ENCODE data around the gene PARP4.
"Not testable (repeated sequence)": the region's sequence is repeated elsewhere in the genome, so short reads cannot be mapped to it uniquely, and the experiment has no call there.

PARP4 gene

GRCh38 chr13:24512197-24512907, at the start of gene PARP4 (continued):
- TF ChIP-seq ZBTB49 (tag by site-specific recombination; IDR thresholded peaks at IDR 0.05; ENCODE audit: low read depth) (no peak), ZNF302 (tag by site-specific recombination; IDR thresholded peaks at IDR 0.05; ENCODE audit: low read depth) (no peak), ZNF416 (tag by site-specific recombination; IDR thresholded peaks at IDR 0.05) (no peak), ZNF366 (tag by site-specific recombination; conservative IDR thresholded peaks at IDR 0.05) (no peak), ZNF426 (tag by site-specific recombination; IDR thresholded peaks at IDR 0.05) (no peak), ZNF133 (tag by site-specific recombination; IDR thresholded peaks at IDR 0.05) (no peak), ZSCAN30 (tag by site-specific recombination; IDR thresholded peaks at IDR 0.05) (no peak), ZNF830 (tag by site-specific recombination; IDR thresholded peaks at IDR 0.05; ENCODE audit: low read depth) (no peak), ZNF335 (tag by site-specific recombination; conservative IDR thresholded peaks at IDR 0.05) (peak; percentile 41), ZNF157 (tag by site-specific recombination; IDR thresholded peaks at IDR 0.05) (no peak), ZNF398 (tag by site-specific recombination; IDR thresholded peaks at IDR 0.05) (0 out of 2 replicates have a peak, but pooled peaks have one; percentile 46), BCL11A (tag by site-specific recombination; IDR thresholded peaks at IDR 0.05; ENCODE audit: low read depth) (no peak), ZNF2 (tag by site-specific recombination; IDR thresholded peaks at IDR 0.05) (peak; percentile 72; the same call in 1 of the 2 replicates), HOXA7 (CRISPR knock-in tag; IDR thresholded peaks at IDR 0.05; ENCODE audit: borderline replicate concordance) (no peak), ZNF664 (tag by site-specific recombination; IDR thresholded peaks at IDR 0.05) (no peak), ZNF114 (tag by site-specific recombination; IDR thresholded peaks at IDR 0.05) (no peak), PATZ1 (tag by site-specific recombination; IDR thresholded peaks at IDR 0.05) (peak; percentile 90), ZNF624 (tag by site-specific recombination; IDR thresholded peaks at IDR 0.05) (no peak), ZNF785 (tag by site-specific recombination; IDR thresholded peaks at IDR 0.05) (no peak)
- TF ChIP-seq, protein P1, sequence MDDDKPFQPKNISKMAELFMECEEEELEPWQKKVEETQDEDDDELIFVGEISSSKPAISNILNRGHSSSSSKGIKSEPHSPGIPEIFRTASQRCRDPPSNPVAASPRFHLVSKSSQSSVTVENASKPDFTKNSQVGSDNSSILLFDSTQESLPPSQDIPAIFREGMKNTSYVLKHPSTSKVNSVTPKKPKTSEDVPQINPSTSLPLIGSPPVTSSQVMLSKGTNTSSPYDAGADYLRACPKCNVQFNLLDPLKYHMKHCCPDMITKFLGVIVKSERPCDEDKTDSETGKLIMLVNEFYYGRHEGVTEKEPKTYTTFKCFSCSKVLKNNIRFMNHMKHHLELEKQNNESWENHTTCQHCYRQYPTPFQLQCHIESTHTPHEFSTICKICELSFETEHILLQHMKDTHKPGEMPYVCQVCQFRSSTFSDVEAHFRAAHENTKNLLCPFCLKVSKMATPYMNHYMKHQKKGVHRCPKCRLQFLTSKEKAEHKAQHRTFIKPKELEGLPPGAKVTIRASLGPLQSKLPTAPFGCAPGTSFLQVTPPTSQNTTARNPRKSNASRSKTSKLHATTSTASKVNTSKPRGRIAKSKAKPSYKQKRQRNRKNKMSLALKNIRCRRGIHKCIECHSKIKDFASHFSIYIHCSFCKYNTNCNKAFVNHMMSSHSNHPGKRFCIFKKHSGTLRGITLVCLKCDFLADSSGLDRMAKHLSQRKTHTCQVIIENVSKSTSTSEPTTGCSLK (tag by site-specific recombination; IDR thresholded peaks at IDR 0.05), result no peak
- TF ChIP-seq, protein P2, sequence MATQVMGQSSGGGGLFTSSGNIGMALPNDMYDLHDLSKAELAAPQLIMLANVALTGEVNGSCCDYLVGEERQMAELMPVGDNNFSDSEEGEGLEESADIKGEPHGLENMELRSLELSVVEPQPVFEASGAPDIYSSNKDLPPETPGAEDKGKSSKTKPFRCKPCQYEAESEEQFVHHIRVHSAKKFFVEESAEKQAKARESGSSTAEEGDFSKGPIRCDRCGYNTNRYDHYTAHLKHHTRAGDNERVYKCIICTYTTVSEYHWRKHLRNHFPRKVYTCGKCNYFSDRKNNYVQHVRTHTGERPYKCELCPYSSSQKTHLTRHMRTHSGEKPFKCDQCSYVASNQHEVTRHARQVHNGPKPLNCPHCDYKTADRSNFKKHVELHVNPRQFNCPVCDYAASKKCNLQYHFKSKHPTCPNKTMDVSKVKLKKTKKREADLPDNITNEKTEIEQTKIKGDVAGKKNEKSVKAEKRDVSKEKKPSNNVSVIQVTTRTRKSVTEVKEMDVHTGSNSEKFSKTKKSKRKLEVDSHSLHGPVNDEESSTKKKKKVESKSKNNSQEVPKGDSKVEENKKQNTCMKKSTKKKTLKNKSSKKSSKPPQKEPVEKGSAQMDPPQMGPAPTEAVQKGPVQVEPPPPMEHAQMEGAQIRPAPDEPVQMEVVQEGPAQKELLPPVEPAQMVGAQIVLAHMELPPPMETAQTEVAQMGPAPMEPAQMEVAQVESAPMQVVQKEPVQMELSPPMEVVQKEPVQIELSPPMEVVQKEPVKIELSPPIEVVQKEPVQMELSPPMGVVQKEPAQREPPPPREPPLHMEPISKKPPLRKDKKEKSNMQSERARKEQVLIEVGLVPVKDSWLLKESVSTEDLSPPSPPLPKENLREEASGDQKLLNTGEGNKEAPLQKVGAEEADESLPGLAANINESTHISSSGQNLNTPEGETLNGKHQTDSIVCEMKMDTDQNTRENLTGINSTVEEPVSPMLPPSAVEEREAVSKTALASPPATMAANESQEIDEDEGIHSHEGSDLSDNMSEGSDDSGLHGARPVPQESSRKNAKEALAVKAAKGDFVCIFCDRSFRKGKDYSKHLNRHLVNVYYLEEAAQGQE (tag by site-specific recombination; IDR thresholded peaks at IDR 0.05), result no peak

GRCh38 chr13:24560579-24561187, 48.1 kb upstream of the PARP4 start:
- H3K27ac ChIP-seq (ENCODE audit: extremely low read depth, low read depth, low read length); POLR2A ChIA-PET; CTCF ChIA-PET; H3K36me3 ChIP-seq (ENCODE audit: control insufficient read depth in 2 of 2, insufficient read depth in 1 of 2, low read length in 2 of 2); H3K4me3 ChIP-seq (ENCODE audit: low read depth, low read length); H3K9me3 ChIP-seq (ENCODE audit: control insufficient read depth, insufficient read depth, low read depth, low read length); H3K4me1 ChIP-seq (ENCODE audit: control insufficient read depth, insufficient read depth, low read length): not testable (repeated sequence)
